H1 (cell line): ENCODE data around the gene JDP2. TPM values are rescaled to one million over a fixed set of nuclear protein-coding genes. Genes with fewer than 3 reads are reported as not detected.

ENCODE experiments used
- CTCF ChIA-PET: fragments of 300-600 bp; sonication (Branson Sonifier 250); formaldehyde crosslinking; loops from one replicate; lab custom pipeline; 2021; ENCODE audit not compliant: partially characterized antibody; lab: Charles Lee
- POLR2A ChIA-PET: fragments of 300-600 bp; sonication (Branson Sonifier 250); formaldehyde crosslinking; loops from one replicate; lab custom pipeline; 2021; ENCODE audit warnings: inconsistent platforms; ENCODE audit not compliant: partially characterized antibody; lab: Charles Lee
- DNase-seq, 2 experiments: peaks; one replicate each; pipeline versions ENCODE4 v3.0.0 to v3.0.0-alpha.2; 2010 to 2022; ENCODE audit warnings: low spot score in 2 of 2, low read depth in 1 of 2, mixed read lengths in 1 of 2
- FAIRE-seq: peaks from 2 replicates; lab custom pipeline; 2011; peaks lifted over from hg19 to GRCh38; lab: Jason Lieb, UNC
- H2AFZ ChIP-seq: 2 replicates; pipeline ENCODE4 v1.8.1; 2012; ENCODE audit warnings: low read length, inconsistent platforms
- H2AK5ac ChIP-seq: 2 replicates; pipeline ENCODE4 v1.6.1; 2013; ENCODE audit warnings: low read depth, low read length
- H2BK120ac ChIP-seq: replicated peaks from 2 replicates; pipeline ENCODE3; 2013; ENCODE audit warnings: low read depth, low read length, inconsistent platforms
- H2BK12ac ChIP-seq: 2 replicates; pipeline ENCODE4 v1.6.1; 2013; ENCODE audit warnings: low read depth, low read length
- H2BK15ac ChIP-seq: 2 replicates; pipeline ENCODE4 v1.6.1; 2013; ENCODE audit warnings: low read length
- H2BK20ac ChIP-seq: 2 replicates; pipeline ENCODE4 v1.6.1; 2013; ENCODE audit warnings: low read length
- H2BK5ac ChIP-seq: 2 replicates; pipeline ENCODE4 v1.6.1; 2013; ENCODE audit warnings: low read depth, low read length
- H3K14ac ChIP-seq: 2 replicates; pipeline ENCODE4 v1.6.1; 2013; ENCODE audit warnings: inconsistent platforms; ENCODE audit not compliant: insufficient read length
- H3K18ac ChIP-seq: 2 replicates; pipeline ENCODE4 v1.6.1; 2013; ENCODE audit warnings: low read length; ENCODE audit errors: extremely low read depth
- H3K23ac ChIP-seq: 2 replicates; pipeline ENCODE4 v1.6.1; 2013; ENCODE audit warnings: inconsistent platforms; ENCODE audit not compliant: insufficient read length
- H3K23me2 ChIP-seq: 2 replicates; pipeline ENCODE4 v1.6.1; 2013; ENCODE audit warnings: low read depth, low read length
- H3K27ac ChIP-seq: 2 replicates; pipeline ENCODE4 v1.6.1; 2011; ENCODE audit warnings: low read depth, low read length, inconsistent platforms
- H3K27me3 ChIP-seq, 4 experiments: replicated peaks in 1 of 4; 1 replicate in 1 of 4; 2 replicates in 3 of 4; pipeline versions ENCODE4 v1.6.1 to v1.8.1; 2011 to 2013; ENCODE audit warnings: low read length in 3 of 4, mild to moderate bottlenecking in 3 of 4, inconsistent platforms in 2 of 4, mixed read lengths in 2 of 4, moderate library complexity in 1 of 4; ENCODE audit not compliant: control insufficient read depth in 3 of 4, insufficient read depth in 3 of 4; ENCODE audit errors: extremely low read depth in 1 of 4
- H3K36me3 ChIP-seq, 4 experiments: 2 replicates each; pipeline versions ENCODE4 v1.6.1 to v1.8.1; 2011 to 2013; ENCODE audit warnings: mild to moderate bottlenecking in 4 of 4, low read length in 3 of 4, moderate library complexity in 2 of 4, control low read depth in 1 of 4, inconsistent platforms in 1 of 4; ENCODE audit not compliant: insufficient read depth in 4 of 4, control insufficient read depth in 2 of 4
- H3K4ac ChIP-seq: replicated peaks from 2 replicates; pipeline ENCODE3; 2013; ENCODE audit warnings: low read length, low read depth, mixed read lengths, inconsistent platforms; ENCODE audit not compliant: insufficient read length
- H3K4me1 ChIP-seq, 4 experiments: replicated peaks in 1 of 4; 1 replicate in 1 of 4; 2 replicates in 3 of 4; pipeline versions ENCODE4 v1.6.1 to v1.8.1; 2011 to 2013; ENCODE audit warnings: low read length in 3 of 4, inconsistent platforms in 2 of 4, mixed read lengths in 1 of 4; ENCODE audit not compliant: insufficient read depth in 4 of 4, control insufficient read depth in 3 of 4
- H3K4me2 ChIP-seq, 2 experiments: 2 replicates each; pipeline versions ENCODE4 v1.6.1 to v1.8.1; 2011 to 2013; ENCODE audit warnings: low read depth in 2 of 2, low read length in 2 of 2, control low read depth in 1 of 2, inconsistent platforms in 1 of 2, mild to moderate bottlenecking in 1 of 2; ENCODE audit not compliant: insufficient read depth in 1 of 2
- H3K4me3 ChIP-seq, 4 experiments: fragments of 200-600, 300-600 bp in 1 of 4; sonication (generic), shearing (Covaris generic), sonication (Bioruptor Twin) in 1 of 4; 2 replicates each; pipeline versions ENCODE4 v1.5.1 to v1.8.1; 2011 to 2016; ENCODE audit warnings: low read length in 4 of 4, low read depth in 3 of 4, control low read depth in 2 of 4, inconsistent platforms in 2 of 4, mild to moderate bottlenecking in 2 of 4, mixed read lengths in 1 of 4, moderate library complexity in 1 of 4; ENCODE audit not compliant: insufficient read depth in 2 of 4; ENCODE audit errors: extremely low read depth in 1 of 4
- H3K56ac ChIP-seq: replicated peaks from 2 replicates; pipeline ENCODE3; 2013; ENCODE audit warnings: low read depth, mild to moderate bottlenecking, mixed read lengths, low read length, inconsistent platforms; ENCODE audit not compliant: insufficient read length
- H3K79me1 ChIP-seq: 2 replicates; pipeline ENCODE4 v1.6.1; 2013; ENCODE audit warnings: low read depth, low read length, control low read depth
- H3K79me2 ChIP-seq, 2 experiments: 2 replicates each; pipeline versions ENCODE4 v1.6.1 to v1.8.1; 2012 to 2013; ENCODE audit warnings: low read length in 2 of 2, mild to moderate bottlenecking in 2 of 2, inconsistent platforms in 1 of 2; ENCODE audit not compliant: insufficient read depth in 2 of 2, control insufficient read depth in 1 of 2
- H3K9ac ChIP-seq, 4 experiments: replicated peaks in 1 of 4; 1 replicate in 1 of 4; 2 replicates in 3 of 4; pipeline versions ENCODE4 v1.6.1 to v1.8.1; 2011 to 2013; ENCODE audit warnings: low read depth in 3 of 4, low read length in 3 of 4, control low read depth in 2 of 4, mild to moderate bottlenecking in 2 of 4, moderate library complexity in 2 of 4, inconsistent platforms in 1 of 4; ENCODE audit errors: extremely low read depth in 1 of 4
- H3K9me3 ChIP-seq, 2 experiments: 2 replicates each; pipeline versions ENCODE4 v1.6.1 to v1.8.1; 2012 to 2013; ENCODE audit warnings: mild to moderate bottlenecking in 2 of 2, moderate library complexity in 2 of 2, control low read depth in 1 of 2, inconsistent platforms in 1 of 2, low read depth in 1 of 2, low read length in 1 of 2, mixed read lengths in 1 of 2; ENCODE audit not compliant: insufficient read depth in 2 of 2
- H4K20me1 ChIP-seq, 2 experiments: replicated peaks in 1 of 2; 2 replicates each; pipeline versions ENCODE3 to v1.8.1; 2011 to 2013; ENCODE audit warnings: inconsistent platforms in 2 of 2, low read length in 2 of 2, mild to moderate bottlenecking in 1 of 2; ENCODE audit not compliant: insufficient read depth in 2 of 2, control insufficient read depth in 1 of 2
- H4K5ac ChIP-seq: 2 replicates; pipeline ENCODE4 v1.6.1; 2013; ENCODE audit warnings: low read length, low read depth, mixed read lengths, inconsistent platforms; ENCODE audit not compliant: insufficient read length
- H4K8ac ChIP-seq: 2 replicates; pipeline ENCODE4 v1.8.0; 2013; ENCODE audit warnings: mild to moderate bottlenecking, moderate library complexity, low read length, inconsistent platforms; ENCODE audit not compliant: insufficient read depth; ENCODE audit errors: extremely low read depth
- H4K91ac ChIP-seq: replicated peaks from 2 replicates; pipeline ENCODE3; 2013; ENCODE audit warnings: low read length, mixed read lengths, inconsistent platforms; ENCODE audit not compliant: insufficient read length
- CHD2 ChIP-seq: IDR thresholded peaks from 2 replicates; pipeline ENCODE4 v1.6.1; 2012; ENCODE audit warnings: low read length, improper control_type of control experiment
- KDM5A ChIP-seq: fragments of 200-600 bp; IDR thresholded peaks from 2 replicates; pipeline ENCODE4 v1.7.1; 2012; ENCODE audit warnings: mild to moderate bottlenecking, low read length, inconsistent platforms, mixed read lengths
- RBBP5 ChIP-seq: IDR thresholded peaks from 2 replicates; pipeline ENCODE4 v1.7.1; 2012; ENCODE audit warnings: low read depth, mild to moderate bottlenecking, inconsistent platforms, low read length, moderate library complexity, borderline replicate concordance
- RFX5 ChIP-seq: IDR thresholded peaks from 2 replicates; pipeline ENCODE4 v1.6.1; 2011; ENCODE audit warnings: low read depth, low read length, improper control_type of control experiment, borderline replicate concordance
- RNF2 ChIP-seq: fragments of 200-900, 300-1000 bp; sonication (generic); IDR thresholded peaks from 2 replicates; pipeline ENCODE4 v1.7.1; 2016; ENCODE audit warnings: borderline replicate concordance, low read depth, mild to moderate bottlenecking, antibody characterized with exemption, low read length; ENCODE audit not compliant: poor library complexity, severe bottlenecking; ENCODE audit errors: missing control alignments
- WGBS, 2 experiments: shearing (Covaris generic) in 1 of 2; methylation state at CpG; one replicate each; pipeline versions ENCODE4 v1.1.6 to v1.1.7; 2013 to 2015; ENCODE audit warnings: low lambda C conversion rate in 2 of 2, mixed read lengths in 2 of 2, inconsistent platforms in 1 of 2, low coverage in 1 of 2, missing lambda C conversion rate in 1 of 2; ENCODE audit not compliant: insufficient replicate concordance in 2 of 2, insufficient coverage in 1 of 2, insufficient read length in 1 of 2; ENCODE audit errors: extremely low coverage in 1 of 2, missing lambda C conversion rate in 1 of 2; 5-methylcytosine and 5-hydroxymethylcytosine counted together
- polyA plus RNA-seq, 7 experiments: library from polyadenylated mRNA; depleted of rRNA in 3 of 7; stranded (reverse) in 5 of 7; unstranded in 2 of 7; fragments of >200 nt in 5 of 7; fragments of 200-250 nt in 2 of 7; gene quantifications; 1 replicate in 5 of 7; 2 replicates in 1 of 7; 4 replicates in 1 of 7; pipeline versions ENCODE4 v1.2.1 to v1.2.3, GENCODE V29; 2011 to 2013; ENCODE audit warnings: missing spikeins in 2 of 7, mixed read lengths in 2 of 7
- total RNA-seq: library from RNA; stranded (reverse); fragmentation: NEBNext Ultra II Directional; extraction: Animal tissue kit (Norgen Biotek cat#: 25700); gene quantifications from 2 replicates; pipeline ENCODE4 v1.2.1, GENCODE V29; 2021

The JDP2 gene
- total and polyA plus RNA-seq, 2 of the 8 experiments (the other 6 are each of a cell fraction or from before 2014, with no cell fraction given) = 8.9 to 27.2 TPM

DNA sequence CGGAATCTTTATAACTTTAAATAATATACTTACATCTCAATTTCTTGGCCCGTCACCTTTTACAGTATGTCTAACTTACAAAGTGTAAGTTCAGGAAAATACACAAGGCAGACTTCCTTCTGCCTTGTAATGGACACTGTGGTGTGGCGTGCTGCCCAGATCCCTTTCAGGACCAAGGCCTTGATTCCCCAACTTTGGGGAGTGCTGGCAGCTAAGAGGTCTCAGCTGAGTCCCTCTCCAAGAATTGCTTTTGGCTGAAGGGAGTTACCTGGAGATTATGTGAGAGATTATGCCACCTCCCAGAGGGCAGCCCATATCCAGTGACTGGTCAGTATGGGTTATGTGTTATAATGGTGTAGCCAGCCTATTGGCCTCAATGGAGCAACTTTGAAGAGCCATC lies 73.3 kb downstream of the JDP2 start:
- no peak overlapping the region for H2BK12ac ChIP-seq
- ChIA-PET CTCF (interaction anchor here (1.7 to 2.2 kb wide), 2 partner anchors 10 to 14 kb away, joined by 5 to 6 read pairs; no protein-coding TSS in a partner anchor), POLR2A (interaction anchor here (1.0 kb wide), 1 partner anchor 176 kb away, joined by 3 read pairs; no protein-coding TSS in a partner anchor)
- no peaks in the 10 kb centered on the region for H3K23me2 ChIP-seq
- H2BK120ac ChIP-seq = no peak overlapping the region
- no peak overlapping the region for H3K18ac ChIP-seq
- no peak overlapping the region for H3K4ac ChIP-seq
- 96 to 100% methylated on average over 1 to 3 of the region's 3 CpGs for WGBS, 2 experiments
- H3K79me1 ChIP-seq = no peaks in the 10 kb centered on the region
- H3K9me3 ChIP-seq = no peaks in the 10 kb centered on the region
- no peaks in the 10 kb centered on the region for H3K79me2 ChIP-seq
- no peak overlapping the region for H3K14ac ChIP-seq
- no peaks in the 10 kb centered on the region for H3K4me1 ChIP-seq
- H3K9ac ChIP-seq = no peak overlapping the region
- no peak overlapping the region for H3K27ac ChIP-seq
- no peak overlapping the region for H3K4me3 ChIP-seq
- H3K23ac ChIP-seq = no peak overlapping the region
- no peak overlapping the region for H2BK5ac ChIP-seq
- DNase-seq (peak in 1 of 2 experiments; percentile 41), FAIRE-seq (no peak)
- H2AK5ac ChIP-seq = no peak overlapping the region
- no peaks in the 10 kb centered on the region for H4K20me1 ChIP-seq
- no peak overlapping the region for H3K4me2 ChIP-seq
- H2BK20ac ChIP-seq = no peak overlapping the region
- H2BK15ac ChIP-seq = no peak overlapping the region
- H4K5ac ChIP-seq = no peak overlapping the region
- H3K27me3 ChIP-seq = no peaks in the 10 kb centered on the region; a peak in 1 of 7 replicates
- H3K36me3 ChIP-seq = no peaks in the 10 kb centered on the region
- no peak overlapping the region for H2AFZ ChIP-seq
- H4K8ac ChIP-seq = no peak overlapping the region
- no peak for TF ChIP-seq RNF2
- no peak for TF ChIP-seq CHD2
- TF ChIP-seq RBBP5 = no peak
- TF ChIP-seq RFX5 = no peak
- TF ChIP-seq KDM5A = no peak
- TF ChIP-seq, all 59 proteins: peak for 0
- H3K56ac ChIP-seq = no peak overlapping the region
- no peak overlapping the region for H4K91ac ChIP-seq
